GM10847 (cell line): ENCODE data around the gene BRMS1.

Experiments
- POLR2A ChIP-seq: IDR thresholded peaks from 2 replicates; pipeline ENCODE4 v1.6.1; 2011; ENCODE audit not compliant: insufficient read length; ENCODE audit errors: extremely low read depth

BRMS1 gene

DNA sequence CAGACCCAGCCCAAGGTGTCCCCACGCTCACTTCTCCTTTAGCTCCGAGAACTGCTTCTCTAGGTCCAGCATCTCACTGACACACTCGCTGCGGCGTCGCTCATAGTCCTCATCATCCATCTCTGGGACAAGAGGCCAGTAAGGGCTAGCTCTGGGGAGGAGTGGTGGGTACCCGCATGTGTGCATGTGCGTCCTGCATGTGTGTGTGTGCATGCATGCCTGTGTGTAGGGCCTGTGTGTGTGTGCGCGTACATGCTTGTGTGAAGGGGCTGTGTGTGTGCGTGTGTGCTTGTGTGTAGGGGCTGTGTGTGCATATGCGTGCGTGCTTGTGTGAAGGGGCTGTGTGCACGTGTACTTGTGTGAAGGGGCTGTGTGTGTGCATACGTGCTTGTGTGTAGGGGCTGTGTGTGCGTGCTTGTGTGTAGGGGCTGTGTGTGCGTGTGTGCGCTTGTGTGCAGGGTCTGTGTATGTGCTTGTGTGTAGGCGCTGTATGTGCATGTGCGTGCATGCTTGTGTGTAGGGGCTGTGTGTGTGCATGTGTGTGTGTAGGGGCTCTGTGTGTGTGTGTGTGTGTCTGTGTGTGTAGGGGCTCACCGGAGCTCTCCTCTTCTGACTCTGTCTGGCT lies 3.3 kb downstream of the BRMS1 start:
- no peak for TF ChIP-seq POLR2A

DNA sequence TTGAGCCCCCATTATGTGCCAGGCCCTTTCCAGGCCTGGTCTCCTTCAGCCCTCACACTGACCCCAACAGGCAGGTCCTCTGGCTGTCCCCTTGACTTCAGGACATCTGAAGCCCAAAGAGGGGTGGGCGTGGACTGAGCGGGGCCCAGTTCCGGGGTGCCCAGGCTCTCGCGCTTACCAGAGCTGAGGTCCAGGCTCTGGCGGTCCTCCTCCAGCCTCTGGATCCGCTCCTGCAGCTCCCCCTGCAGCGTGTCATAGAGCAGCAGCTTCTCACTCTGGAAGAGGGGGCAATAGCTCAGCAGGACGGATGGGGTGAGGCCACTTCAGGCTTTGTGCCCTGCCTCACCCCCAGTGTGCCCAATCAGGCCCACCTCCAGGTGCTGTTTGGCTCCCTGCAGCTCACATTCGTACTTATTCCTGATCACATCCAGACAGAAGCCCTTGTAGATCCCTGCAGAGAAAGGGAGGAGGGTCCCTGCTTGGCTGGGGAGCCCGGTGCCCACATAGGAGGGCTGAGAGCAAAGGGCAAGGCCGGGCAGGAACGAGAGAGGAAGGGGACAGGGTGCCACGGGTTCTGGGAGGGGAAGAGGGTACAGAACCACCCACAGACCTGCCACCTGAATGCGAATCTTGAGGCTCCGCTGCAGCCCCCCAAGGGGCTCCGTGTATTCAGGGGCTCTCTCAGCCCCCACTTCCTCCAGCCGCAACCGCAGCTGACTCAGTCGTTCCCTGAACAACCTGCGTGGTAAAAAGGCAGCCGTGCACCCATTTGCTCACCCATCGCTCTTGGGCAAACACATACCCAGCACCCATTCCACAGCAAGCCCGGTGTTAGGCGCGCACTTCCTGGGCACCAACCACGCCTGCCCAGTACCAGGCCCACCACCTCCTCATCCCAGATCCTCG lies 4.1 kb downstream of the BRMS1 start:
- no peak for TF ChIP-seq POLR2A

DNA sequence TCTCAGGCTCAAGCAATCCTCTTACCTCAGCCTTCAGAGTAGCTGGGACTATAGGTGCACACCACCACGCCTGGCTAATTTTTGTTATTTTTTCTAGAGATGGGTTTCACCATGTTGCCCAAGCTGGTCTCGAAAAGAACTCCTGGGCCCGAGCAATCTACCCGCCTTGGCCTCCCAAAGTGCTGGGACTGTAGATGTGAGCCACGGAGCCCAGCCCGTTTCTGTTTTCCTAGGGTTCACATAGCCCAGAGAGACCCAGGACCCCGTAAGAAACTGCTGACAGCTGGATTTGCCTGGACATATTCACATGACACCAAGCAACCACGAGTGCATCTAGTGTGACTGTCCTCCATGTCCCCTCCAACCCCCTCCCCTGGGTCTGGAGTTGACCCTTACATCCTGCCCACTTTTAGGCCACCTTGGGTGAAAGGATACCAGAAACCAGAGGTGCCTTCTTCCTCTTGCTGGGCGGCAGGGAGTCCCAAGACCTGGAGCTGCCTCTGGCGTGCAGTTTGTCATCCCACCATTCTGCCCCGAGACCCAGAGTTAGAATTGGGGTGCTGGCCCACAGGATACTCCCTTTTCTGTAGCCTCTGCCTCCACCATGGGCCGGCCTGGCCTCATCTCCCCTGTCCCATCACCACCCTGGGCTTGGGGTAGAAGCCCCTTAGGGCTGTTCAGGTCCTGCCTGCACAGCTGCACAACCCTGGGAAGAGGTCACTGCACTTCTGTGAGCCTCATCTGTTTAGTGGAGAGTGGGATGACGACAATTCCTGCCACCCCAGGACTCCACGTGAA lies 5.0 kb downstream of the BRMS1 start:
- TF ChIP-seq POLR2A = no peak

DNA sequence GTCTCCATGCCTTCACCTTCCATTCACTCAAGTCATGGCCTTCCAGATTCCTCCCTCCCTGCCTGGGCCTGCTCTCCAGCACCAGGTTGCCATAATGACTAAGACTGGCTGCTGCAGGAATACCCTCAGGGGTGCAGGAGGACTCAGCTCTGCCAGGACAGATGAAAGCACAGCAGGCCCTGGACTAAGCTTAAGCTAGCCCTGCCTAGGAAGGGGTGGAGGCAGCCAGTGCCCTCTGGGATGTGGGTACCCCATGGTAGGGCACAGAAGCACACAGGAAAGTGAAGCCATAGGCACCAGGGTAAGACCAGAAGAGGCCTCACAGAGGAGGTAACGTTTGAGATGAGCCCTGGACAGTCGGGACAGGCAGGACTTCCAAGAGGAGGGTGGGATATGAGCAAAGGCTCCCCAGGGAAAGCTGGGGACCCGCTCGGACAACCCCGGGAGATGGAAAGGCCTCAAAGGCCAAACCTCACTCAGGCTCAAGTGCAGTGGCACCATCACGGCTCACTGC lies 5.7 kb downstream of the BRMS1 start:
- no peak for TF ChIP-seq POLR2A

- no peak for TF ChIP-seq POLR2A
Observed at GRCh38 chr11:66338276-66339161, 6.4 kb downstream of the BRMS1 start.

- no peak for TF ChIP-seq POLR2A
Observed at GRCh38 chr11:66337103-66337899, 7.6 kb downstream of the BRMS1 start.

DNA sequence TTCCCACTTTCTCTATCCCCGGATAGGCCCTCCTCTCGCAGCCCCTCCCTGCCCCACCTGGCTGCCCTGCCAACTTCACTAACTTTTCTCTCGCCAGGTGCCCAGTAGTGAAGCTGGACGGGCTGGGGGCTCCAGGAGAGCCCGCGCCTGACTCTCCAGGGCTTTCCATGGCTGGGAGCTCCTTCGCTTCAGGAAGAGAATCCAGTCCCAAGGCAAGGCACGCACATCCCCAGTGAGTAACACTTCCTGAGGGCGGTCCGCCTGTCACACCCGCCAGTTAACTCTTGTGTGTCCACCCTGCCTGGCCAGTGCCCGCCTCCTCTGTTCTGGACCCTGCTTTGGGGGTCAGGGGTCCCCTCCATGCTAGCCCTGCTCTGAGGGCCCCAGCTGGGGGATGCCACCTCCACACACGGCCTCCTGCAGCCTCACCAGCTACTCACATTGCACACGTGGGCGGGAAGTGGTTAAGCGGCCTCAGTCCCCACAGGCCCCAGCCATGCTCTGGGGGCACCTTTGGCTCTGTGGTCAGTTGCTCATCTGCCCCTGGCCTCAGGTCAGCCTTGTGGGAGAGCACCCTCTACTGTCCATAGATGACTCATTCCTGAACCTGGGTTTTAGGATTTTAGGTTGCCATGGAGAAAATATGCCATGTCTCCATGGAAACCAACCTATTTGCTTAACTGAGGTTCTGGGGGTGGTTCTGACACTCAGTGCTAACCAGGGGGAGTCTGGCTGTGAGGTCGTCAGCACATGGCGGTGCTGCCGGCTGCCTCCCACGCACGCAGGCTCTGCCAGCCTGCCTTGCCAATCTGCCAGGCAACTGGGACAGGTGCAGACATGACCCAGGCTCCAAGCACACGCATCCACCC lies 8.4 kb downstream of the BRMS1 start, which contains the start of gene RIN1:
TSS of gene RIN1 (minus strand) at position 201 of the 869 bp plus-strand sequence. CDS start at position 169, 32 bp downstream.
- no peak for TF ChIP-seq POLR2A

DNA sequence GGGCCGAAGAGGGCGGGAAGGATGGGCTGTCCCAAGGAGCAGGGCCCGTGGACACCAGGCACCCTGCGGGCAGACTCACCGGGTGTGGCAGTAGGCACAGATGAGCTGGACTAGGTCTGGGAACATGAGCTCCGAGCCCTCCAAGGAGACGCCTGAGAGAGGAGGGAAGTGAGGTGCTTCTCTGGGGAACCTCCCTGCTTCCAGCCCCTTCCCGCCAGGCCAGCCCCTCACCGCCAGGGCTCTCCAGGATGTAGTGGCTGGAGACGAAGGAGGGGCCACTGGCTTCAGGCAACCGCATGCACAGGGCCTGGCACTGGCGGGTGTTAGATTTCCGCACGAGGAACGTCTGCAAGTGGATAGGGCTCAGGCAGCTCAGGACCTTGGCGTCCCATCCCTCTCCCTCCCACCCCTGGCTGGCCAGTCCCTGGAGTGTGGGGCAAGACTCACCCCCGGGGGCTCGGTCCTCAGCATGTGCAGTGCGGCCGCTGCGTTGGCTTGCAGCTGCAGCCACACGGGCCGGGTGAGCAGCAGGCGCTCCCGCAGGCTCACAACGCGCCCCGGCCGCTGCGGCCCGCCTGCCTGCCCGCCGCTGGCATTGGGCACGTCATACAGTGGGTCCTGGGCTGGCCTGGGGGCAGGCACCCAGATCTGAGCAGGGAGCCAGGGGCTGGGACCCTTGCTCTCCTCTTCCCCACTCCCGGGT lies 9.2 kb downstream of the BRMS1 start:
- no peak for TF ChIP-seq POLR2A

DNA sequence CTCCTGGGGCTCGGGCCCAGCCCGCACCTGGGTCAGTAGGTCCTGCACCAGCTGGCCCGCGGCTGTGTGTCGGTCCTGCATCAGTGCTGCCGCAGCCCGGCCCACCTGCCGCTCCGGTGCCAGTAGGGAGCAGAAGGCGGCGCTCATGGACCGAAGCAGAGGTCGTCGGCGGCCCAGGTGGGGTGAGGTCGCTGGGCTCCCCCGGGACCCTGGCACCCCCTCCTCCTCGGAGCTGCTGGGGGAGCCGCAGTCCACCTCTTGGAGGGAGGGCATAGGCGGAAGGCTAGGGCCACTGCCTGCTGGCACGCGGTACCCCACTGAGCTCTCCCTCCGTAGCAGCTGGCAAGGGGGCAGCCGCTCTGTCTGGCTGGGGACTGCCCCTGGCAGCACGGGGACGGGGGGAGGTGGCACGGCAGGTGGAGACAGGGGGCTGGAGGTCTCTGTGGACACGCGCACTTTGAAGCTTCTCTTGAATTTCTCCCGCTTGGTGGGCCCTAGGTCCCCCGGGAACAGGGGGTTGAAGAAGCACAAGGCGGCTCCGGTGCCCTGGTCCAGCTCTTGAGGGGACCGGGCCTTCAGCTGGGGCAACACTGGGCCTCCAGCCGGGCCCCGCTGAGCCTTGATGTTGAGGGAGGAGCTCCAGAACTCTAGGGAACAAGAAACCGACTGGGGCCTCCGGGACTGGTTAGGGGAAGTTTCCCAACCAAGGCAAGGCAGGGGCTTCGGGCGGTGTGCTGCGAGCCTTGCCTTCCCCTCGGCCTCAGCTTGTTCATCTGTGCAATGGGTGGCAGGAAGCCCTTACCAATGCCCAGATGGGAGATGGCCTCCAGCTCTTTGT lies 10.1 kb downstream of the BRMS1 start:
- no peak for TF ChIP-seq POLR2A

DNA sequence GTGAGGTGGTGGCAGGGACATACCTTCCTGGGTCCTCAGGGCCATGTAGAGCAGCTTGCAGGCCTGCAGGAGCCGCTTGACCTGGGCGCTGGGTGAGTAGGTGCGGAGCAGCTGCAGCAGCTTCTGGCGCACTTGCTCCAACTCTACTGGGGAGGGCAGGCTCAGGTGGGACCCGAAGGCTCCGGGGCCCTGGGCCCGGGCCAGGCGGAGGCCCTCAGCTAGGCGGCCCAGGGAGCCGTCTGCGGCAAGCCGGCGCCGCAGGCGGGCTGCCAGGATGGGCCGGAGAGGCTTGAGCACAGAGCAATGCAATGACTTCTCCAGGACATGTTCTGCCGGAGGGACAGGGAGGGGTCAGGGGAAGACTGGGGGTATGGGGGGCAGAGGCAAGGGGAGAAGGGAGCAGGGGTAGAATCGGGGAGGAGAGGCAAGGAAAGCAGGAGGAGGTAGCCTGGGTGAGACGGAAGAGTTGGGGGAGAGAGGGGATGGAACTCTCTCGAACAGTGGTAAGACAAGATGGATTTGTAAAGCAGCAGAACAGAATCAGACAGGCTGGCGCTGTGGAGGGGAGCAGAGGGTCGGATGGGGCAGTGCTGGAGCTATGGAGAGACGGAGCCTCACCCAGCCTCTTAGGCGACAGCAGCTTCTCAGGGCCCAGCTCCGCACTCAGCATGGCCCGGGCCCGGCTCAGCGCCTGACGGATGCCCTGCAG lies 10.9 kb downstream of the BRMS1 start:
- TF ChIP-seq POLR2A = no peak

DNA sequence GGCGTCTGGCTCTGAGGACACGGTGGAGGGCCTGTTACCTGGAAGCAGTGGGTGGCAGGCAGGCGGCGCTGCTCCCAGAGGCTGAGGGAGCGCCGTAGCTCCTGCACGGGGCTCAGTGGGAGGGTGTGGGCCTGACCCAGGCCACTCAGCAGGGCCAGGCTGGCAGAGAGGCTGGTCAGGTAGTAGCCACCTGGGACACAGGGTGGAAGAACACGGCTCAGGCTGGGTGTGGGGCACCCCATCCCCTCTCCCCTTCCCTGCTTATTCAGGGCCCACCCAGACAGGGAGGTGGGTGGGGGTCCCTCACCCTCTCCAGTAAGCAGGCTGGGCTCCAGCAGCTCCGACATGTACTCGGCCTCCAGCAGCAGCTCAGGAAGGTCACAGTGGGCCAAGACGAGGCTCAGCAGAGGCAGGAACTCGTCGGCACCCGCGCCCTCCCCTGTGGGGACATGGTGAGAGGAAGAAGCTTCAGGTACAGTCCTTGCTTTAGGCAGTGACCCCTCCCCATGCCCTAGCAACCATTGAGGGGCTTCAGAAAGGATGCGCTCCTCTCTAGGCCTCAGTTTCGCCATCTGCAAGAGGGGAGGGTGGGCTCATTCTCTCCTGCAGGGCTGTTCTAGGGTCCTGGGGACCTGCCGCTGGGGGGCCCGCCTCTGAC lies 11.6 kb downstream of the BRMS1 start:
- no peak for TF ChIP-seq POLR2A
